CD14-positive monocyte (primary cell): Measurements from ENCODE around the gene STK4. TPM values are rescaled to one million over a fixed set of nuclear protein-coding genes. Genes with fewer than 3 reads are reported as not detected.

ENCODE experiments used
- DNase-seq, 3 donors: peaks; one replicate each; pipeline ENCODE4 v3.0.0-alpha.2; 2011 to 2022
- H2AFZ ChIP-seq: 2 replicates; pipeline ENCODE4 v1.6.0; 2012; ENCODE audit warnings: mild to moderate bottlenecking, low read depth, low read length, inconsistent platforms; ENCODE audit not compliant: insufficient read depth, poor library complexity, severe bottlenecking
- H3K27ac ChIP-seq, 2 donors: 1 replicate in 1 of 2; 2 replicates in 1 of 2; pipeline ENCODE4 v1.5.1; 2012 to 2013; ENCODE audit warnings: low read length in 2 of 2, control low read depth in 1 of 2, inconsistent platforms in 1 of 2, low read depth in 1 of 2, mild to moderate bottlenecking in 1 of 2
- H3K27me3 ChIP-seq, 2 donors: one replicate each; pipeline versions ENCODE4 v1.6.0 to v1.6.1; 2011 to 2013; ENCODE audit warnings: low read length in 2 of 2; ENCODE audit not compliant: control insufficient read depth in 2 of 2, insufficient read depth in 2 of 2
- H3K36me3 ChIP-seq, 2 donors: replicated peaks in 1 of 2; 1 replicate in 1 of 2; 2 replicates in 1 of 2; pipeline versions ENCODE4 v1.5.1 to v1.6.1; 2012 to 2013; ENCODE audit warnings: low read length in 2 of 2, control low read depth in 1 of 2, inconsistent platforms in 1 of 2, mild to moderate bottlenecking in 1 of 2; ENCODE audit not compliant: insufficient read depth in 2 of 2, control insufficient read depth in 1 of 2
- H3K4me1 ChIP-seq, 2 donors: 1 replicate in 1 of 2; 2 replicates in 1 of 2; pipeline versions ENCODE4 v1.5.1 to v1.6.1; 2012 to 2013; ENCODE audit warnings: low read length in 2 of 2, control low read depth in 1 of 2, inconsistent platforms in 1 of 2, mild to moderate bottlenecking in 1 of 2, moderate library complexity in 1 of 2; ENCODE audit not compliant: insufficient read depth in 2 of 2, control insufficient read depth in 1 of 2
- H3K4me2 ChIP-seq: replicated peaks from 2 replicates; pipeline ENCODE3; 2012; ENCODE audit warnings: low read length, moderate library complexity, mild to moderate bottlenecking; ENCODE audit not compliant: poor library complexity, severe bottlenecking; ENCODE audit errors: extremely low read depth
- H3K4me3 ChIP-seq, 3 experiments: fragments of 200-600 bp in 1 of 3; sonication (generic) in 1 of 3; replicated peaks in 1 of 3; 1 replicate in 2 of 3; 2 replicates in 1 of 3; pipeline ENCODE4 v1.5.1; 2011 to 2013; ENCODE audit warnings: low read length in 3 of 3, mild to moderate bottlenecking in 3 of 3, control low read depth in 2 of 3, low read depth in 2 of 3, inconsistent platforms in 1 of 3, moderate library complexity in 1 of 3
- H3K79me2 ChIP-seq: 2 replicates; pipeline ENCODE4 v1.6.0; 2012; ENCODE audit warnings: mild to moderate bottlenecking, control low read depth, inconsistent platforms, low read length, moderate library complexity; ENCODE audit not compliant: insufficient read depth
- H3K9ac ChIP-seq: 2 replicates; pipeline ENCODE4 v1.6.0; 2017; ENCODE audit warnings: low read length, mild to moderate bottlenecking; ENCODE audit not compliant: insufficient read depth, poor library complexity, severe bottlenecking
- H3K9me3 ChIP-seq, 2 donors: replicated peaks in 1 of 2; 1 replicate in 1 of 2; 2 replicates in 1 of 2; pipeline versions ENCODE4 v1.5.1 to v1.6.1; 2012 to 2013; ENCODE audit warnings: low read length in 2 of 2, control low read depth in 1 of 2; ENCODE audit not compliant: control insufficient read depth in 1 of 2, insufficient read depth in 1 of 2
- H4K20me1 ChIP-seq: 2 replicates; pipeline ENCODE4 v1.6.0; 2012; ENCODE audit warnings: mild to moderate bottlenecking, low read length, control low read depth, moderate library complexity; ENCODE audit not compliant: insufficient read depth
- H3K27ac Mint-ChIP-seq, 7 donors: one replicate each; pipeline ENCODE4 v1.8.0; 2020; ENCODE audit warnings: mild to moderate bottlenecking in 7 of 7, mixed read lengths in 7 of 7, moderate library complexity in 6 of 7, inconsistent platforms in 2 of 7
- H3K27me3 Mint-ChIP-seq, 3 donors: one replicate each; pipeline ENCODE4 v1.8.0; 2021 to 2022; ENCODE audit warnings: low read depth in 3 of 3, mild to moderate bottlenecking in 3 of 3, mixed read lengths in 3 of 3, moderate library complexity in 3 of 3, inconsistent platforms in 1 of 3
- H3K36me3 Mint-ChIP-seq, 2 donors: one replicate each; pipeline ENCODE4 v1.8.0; 2020; ENCODE audit warnings: mixed read lengths in 2 of 2, inconsistent platforms in 1 of 2, mild to moderate bottlenecking in 1 of 2
- H3K4me1 Mint-ChIP-seq: one replicate; pipeline ENCODE4 v1.8.0; 2020; ENCODE audit warnings: mild to moderate bottlenecking, mixed read lengths
- H3K4me3 Mint-ChIP-seq, 2 donors: one replicate each; pipeline ENCODE4 v1.8.0; 2020; ENCODE audit warnings: mild to moderate bottlenecking in 2 of 2, mixed read lengths in 2 of 2, moderate library complexity in 1 of 2
- H3K9me3 Mint-ChIP-seq, 7 donors: one replicate each; pipeline ENCODE4 v1.8.0; 2020 to 2022; ENCODE audit warnings: mixed read lengths in 7 of 7, mild to moderate bottlenecking in 6 of 7, moderate library complexity in 6 of 7, inconsistent platforms in 2 of 7
- CTCF ChIP-seq: fragments of 200-600 bp; IDR thresholded peaks from one replicate; pipeline ENCODE4 v1.8.0; 2022; ENCODE audit warnings: antibody characterized with exemption, mild to moderate bottlenecking
- WGBS: methylation state at CpG from one replicate; pipeline ENCODE4 v1.1.5; 2013; ENCODE audit warnings: missing lambda C conversion rate; ENCODE audit not compliant: insufficient coverage; 5-methylcytosine and 5-hydroxymethylcytosine counted together
- intact Hi-C, 2 donors: fragments of 100-400 bp; cut with micrococcal nuclease; formaldehyde crosslinking; loops; one replicate each; pipeline versions ENCODE4 v1.15.0 to v1.15.1; 2023
- polyA plus RNA-seq, 3 donors: library from polyadenylated mRNA; depleted of rRNA in 1 of 3; unstranded in 2 of 3; stranded (reverse) in 1 of 3; fragments of 300-500 nt in 2 of 3; fragments of >200 nt in 1 of 3; fragmentation: Illumina TruSeq in 2 of 3; gene quantifications; 1 replicate in 2 of 3; 2 replicates in 1 of 3; pipeline ENCODE4 v1.2.3, GENCODE V29; 2012 to 2021

Gene STK4
- polyA plus RNA-seq, 3 donors, result 53.0 to 123 (median 69.9) TPM

GRCh38 chr20:45097485-45098102, 131.3 kb downstream of the STK4 start:
- Mint-ChIP-seq H3K27ac (peak overlapping the region in 1 of 7 donors; percentile 57), H3K27me3 (peaks cover 46 to 59% (median 46%) of the 10 kb centered on the region in 3 donors), H3K4me3 (peak overlapping the region; percentile 61 to 85), H3K36me3 (peaks cover 0 to 9% of the 10 kb centered on the region in 2 donors), H3K9me3 (peaks cover 0 to 11% (median 5%) of the 10 kb centered on the region in 7 donors), H3K4me1 (peaks cover 19% of the 10 kb centered on the region)
- Histone ChIP-seq H3K27ac (no peak overlapping the region), H4K20me1 (peaks cover 4% of the 10 kb centered on the region), H3K36me3 (no peaks in the 10 kb centered on the region), H3K27me3 (peaks cover 43 to 51% of the 10 kb centered on the region in 2 donors), H3K4me1 (peaks cover 10 to 20% of the 10 kb centered on the region in 2 donors), H2AFZ (no peak overlapping the region), H3K9me3 (peaks cover 0 to 24% of the 10 kb centered on the region in 2 donors), H3K4me3 (peak overlapping the region in 1 of 3 experiments; percentile 52), H3K4me2 (peak overlapping the region; percentile 56), H3K9ac (no peak overlapping the region), H3K79me2 (no peaks in the 10 kb centered on the region)
- WGBS, result 26% methylated on average over 56 of the region's 56 CpGs
- peak; percentile 29 to 49 (median 30) for DNase-seq
- intact Hi-C loops, result loop anchor here in 1 of 2 donors (10.0 kb wide), 1 partner anchor 53 kb away; no protein-coding TSS in a partner anchor
- TF ChIP-seq CTCF, result peak; percentile 29

DNA sequence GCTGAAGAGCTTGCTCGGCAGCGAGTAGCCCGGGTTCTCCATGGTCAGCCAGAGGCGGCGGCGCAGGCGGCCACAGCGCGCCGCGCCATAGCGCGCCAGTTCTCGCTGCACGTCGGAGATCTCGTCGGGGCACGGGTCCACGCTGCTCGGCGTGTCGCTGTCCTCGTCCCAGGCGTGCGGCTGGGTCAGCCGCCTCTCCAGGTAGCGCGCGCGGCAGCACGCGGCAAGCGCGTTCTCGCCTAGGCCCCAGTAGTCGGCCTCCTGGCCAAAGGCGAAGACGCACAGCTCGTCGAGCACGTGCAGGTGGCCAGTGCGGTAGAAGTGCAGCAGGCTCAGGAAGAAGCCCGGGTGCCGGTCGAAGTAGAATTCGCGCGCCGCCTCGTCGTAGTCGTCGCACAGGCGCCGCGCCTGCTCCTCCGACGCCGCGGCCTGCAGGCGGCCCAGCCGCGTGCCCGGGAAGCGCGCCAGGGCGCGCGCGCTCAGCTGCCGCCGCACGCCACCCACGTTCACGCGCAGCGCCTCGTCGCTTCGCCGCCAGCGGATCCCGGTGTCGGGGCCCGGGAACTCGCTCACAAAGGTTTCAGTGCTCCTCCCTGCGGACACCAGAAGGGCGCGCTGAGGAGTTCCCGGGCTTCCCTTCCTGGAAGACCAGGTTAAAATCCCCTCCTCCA, 131.9 kb downstream of the STK4 start:
- H3K27me3 ChIP-seq, result peaks cover 43 to 51% of the 10 kb centered on the region in 2 donors

More for the DNA sequence above, 131.9 kb downstream of the STK4 start:
- H3K4me3 Mint-ChIP-seq, result peak overlapping the region in 1 of 2 donors; percentile 82
- H2AFZ ChIP-seq, result no peak overlapping the region
- peaks cover 46 to 59% (median 47%) of the 10 kb centered on the region in 3 donors for H3K27me3 Mint-ChIP-seq
- H4K20me1 ChIP-seq, result peaks cover 4% of the 10 kb centered on the region
- 10% methylated on average over 87 of the region's 91 CpGs for WGBS
- peaks cover 0 to 9% of the 10 kb centered on the region in 2 donors for H3K36me3 Mint-ChIP-seq
- H3K36me3 ChIP-seq, result no peaks in the 10 kb centered on the region
- H3K4me1 Mint-ChIP-seq, result peaks cover 19% of the 10 kb centered on the region
- H3K27ac ChIP-seq, result no peak overlapping the region
- peaks cover 0 to 11% (median 5%) of the 10 kb centered on the region in 7 donors for H3K9me3 Mint-ChIP-seq
- H3K4me1 ChIP-seq, result peaks cover 10 to 20% of the 10 kb centered on the region in 2 donors
- no peaks in the 10 kb centered on the region for H3K79me2 ChIP-seq
- H3K27ac Mint-ChIP-seq, result no peak overlapping the region
- no peak for TF ChIP-seq CTCF
- no peak overlapping the region for H3K9ac ChIP-seq
- peaks cover 0 to 24% of the 10 kb centered on the region in 2 donors for H3K9me3 ChIP-seq
- H3K4me2 ChIP-seq, result peak overlapping the region; percentile 56
- intact Hi-C loops, result loop anchor here in 1 of 2 donors (10.0 kb wide), 1 partner anchor 53 kb away; no protein-coding TSS in a partner anchor
- DNase-seq, result no peak
- H3K4me3 ChIP-seq, result peak overlapping the region in 1 of 3 experiments; percentile 52
